GM18505 (cell line): ENCODE measurements around the gene ARFGAP1.

ENCODE experiments used
- ATAC-seq: cut with Tn5 transposase; IDR thresholded peaks from one replicate; pipeline ENCODE4 v1.9.1; 2021; ENCODE audit not compliant: unreplicated experiment
- POLR2A ChIP-seq: IDR thresholded peaks from 4 replicates; pipeline ENCODE4 v1.6.1; 2011; ENCODE audit warnings: borderline replicate concordance; ENCODE audit not compliant: insufficient read depth, insufficient read length; ENCODE audit errors: extremely low read depth

The ARFGAP1 gene

GRCh38 chr20:63319164-63320040 is 46.8 kb downstream of the ARFGAP1 start:
- no peak for ATAC-seq
- TF ChIP-seq POLR2A = no peak

- no peak for ATAC-seq
- TF ChIP-seq POLR2A = no peak
Measured at GRCh38 chr20:63320041-63320511, 47.5 kb downstream of the ARFGAP1 start.

- no peak for ATAC-seq
- no peak for TF ChIP-seq POLR2A
Measured at GRCh38 chr20:63320616-63321147, 48.1 kb downstream of the ARFGAP1 start.

- no peak for TF ChIP-seq POLR2A
- no peak for ATAC-seq
Measured at GRCh38 chr20:63321148-63321831, 48.7 kb downstream of the ARFGAP1 start.

GRCh38 chr20:63322146-63322932 is 49.7 kb downstream of the ARFGAP1 start:
- no peak for TF ChIP-seq POLR2A
- no peak for ATAC-seq

GRCh38 chr20:63322933-63323273 is 50.3 kb downstream of the ARFGAP1 start:
- no peak for TF ChIP-seq POLR2A

GRCh38 chr20:63323357-63323981 is 50.9 kb downstream of the ARFGAP1 start:
- ATAC-seq = no peak
- TF ChIP-seq POLR2A = no peak

More at GRCh38 chr20:63322933-63323273, 50.3 kb downstream of the ARFGAP1 start:
- no peak for ATAC-seq

- ATAC-seq = no peak
- no peak for TF ChIP-seq POLR2A
Measured at GRCh38 chr20:63325021-63325471, 52.4 kb downstream of the ARFGAP1 start.

GRCh38 chr20:63325554-63326313 is 53.1 kb downstream of the ARFGAP1 start:
- ATAC-seq = no peak
- TF ChIP-seq POLR2A = no peak

GRCh38 chr20:63326314-63327230 is 54.0 kb downstream of the ARFGAP1 start:
- no peak for ATAC-seq
- TF ChIP-seq POLR2A = no peak

GRCh38 chr20:63327231-63327745 is 54.7 kb downstream of the ARFGAP1 start:
- no peak for TF ChIP-seq POLR2A
- no peak for ATAC-seq
